ENCODE measurements around the gene ECI1.
A peak's percentile ranks its signal among the peaks of the same experiment; 100 is the strongest.
"Not testable (repeated sequence)": the region's sequence is repeated elsewhere in the genome, so short reads cannot be mapped to it uniquely, and the experiment has no call there.

The ECI1 gene

GRCh38 chr16:2207872-2208271 is 43.5 kb downstream of the ECI1 start:
- H3K4me3 ChIP-seq (ENCODE audit: low read length): no peak overlapping the region
- no peak for DNase-seq (ENCODE audit: low read depth)
- TF ChIP-seq CTCF (conservative IDR thresholded peaks at IDR 0.05; ENCODE audit: low read depth, low read length): no peak

- DNase-seq (ENCODE audit: low read depth): no peak
- no peak for TF ChIP-seq CTCF (conservative IDR thresholded peaks at IDR 0.05; ENCODE audit: low read depth, low read length)
- H3K4me3 ChIP-seq (ENCODE audit: low read length): no peak overlapping the region
Observed at GRCh38 chr16:2206780-2207433, 44.5 kb downstream of the ECI1 start.

GRCh38 chr16:2206420-2206779 is 45.0 kb downstream of the ECI1 start:
- no peak for TF ChIP-seq CTCF (conservative IDR thresholded peaks at IDR 0.05; ENCODE audit: low read depth, low read length)
- DNase-seq (ENCODE audit: low read depth): no peak
- H3K4me3 ChIP-seq (ENCODE audit: low read length): peak overlapping the region; percentile 89

- no peak for DNase-seq (ENCODE audit: low read depth)
- no peak for TF ChIP-seq CTCF (conservative IDR thresholded peaks at IDR 0.05; ENCODE audit: low read depth, low read length)
- H3K4me3 ChIP-seq (ENCODE audit: low read length): peak overlapping the region; percentile 89
Observed at GRCh38 chr16:2205967-2206313, 45.4 kb downstream of the ECI1 start.

GRCh38 chr16:2205104-2205966 is 46.1 kb downstream of the ECI1 start, which contains the start of gene MLST8:
Gene MLST8 (plus strand): TSS chr16:2205454. CDS start chr16:2206086, 632 bp downstream.
- DNase-seq (ENCODE audit: low read depth): peak; percentile 37
- H3K4me3 ChIP-seq (ENCODE audit: low read length): peak within 1 kb of the TSS; percentile 89
- TF ChIP-seq CTCF (conservative IDR thresholded peaks at IDR 0.05; ENCODE audit: low read depth, low read length): no peak

DNA sequence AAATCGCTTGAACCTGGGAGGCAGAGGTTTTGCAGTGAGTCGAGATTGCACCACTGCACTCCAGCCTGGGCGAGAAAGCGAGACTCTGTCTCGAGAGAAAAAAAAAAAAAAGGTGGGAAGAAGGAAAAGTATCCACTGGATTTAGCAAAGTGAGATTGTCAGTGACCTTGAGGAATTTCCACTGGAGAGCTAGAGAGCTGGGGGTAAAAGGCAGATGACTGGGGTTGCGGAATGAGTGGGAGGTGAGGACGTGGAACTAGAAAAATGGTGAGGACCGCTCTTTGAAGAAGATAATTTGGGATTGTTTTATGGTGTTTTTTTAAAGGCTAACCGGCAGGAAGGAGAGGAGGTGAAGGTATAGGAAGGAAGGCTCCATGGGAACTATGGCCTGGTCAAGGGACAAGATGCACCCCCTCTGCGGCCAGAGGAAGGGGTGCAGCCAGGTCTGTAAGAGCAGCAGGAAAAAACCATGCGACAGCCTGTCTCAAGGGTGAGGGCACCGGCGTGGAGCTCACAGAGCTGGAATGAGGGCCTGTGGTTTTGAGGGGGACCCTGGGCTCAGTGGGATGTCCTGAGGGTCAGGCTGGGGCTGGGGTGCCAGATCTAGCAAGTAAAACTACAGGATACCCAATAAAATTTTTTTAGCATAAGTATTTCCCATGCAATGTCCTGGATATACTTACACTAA is 46.8 kb downstream of the ECI1 start:
- no peak for DNase-seq (ENCODE audit: low read depth)
- peak overlapping the region; percentile 89 for H3K4me3 ChIP-seq (ENCODE audit: low read length)
- no peak for TF ChIP-seq CTCF (conservative IDR thresholded peaks at IDR 0.05; ENCODE audit: low read depth, low read length)

DNA sequence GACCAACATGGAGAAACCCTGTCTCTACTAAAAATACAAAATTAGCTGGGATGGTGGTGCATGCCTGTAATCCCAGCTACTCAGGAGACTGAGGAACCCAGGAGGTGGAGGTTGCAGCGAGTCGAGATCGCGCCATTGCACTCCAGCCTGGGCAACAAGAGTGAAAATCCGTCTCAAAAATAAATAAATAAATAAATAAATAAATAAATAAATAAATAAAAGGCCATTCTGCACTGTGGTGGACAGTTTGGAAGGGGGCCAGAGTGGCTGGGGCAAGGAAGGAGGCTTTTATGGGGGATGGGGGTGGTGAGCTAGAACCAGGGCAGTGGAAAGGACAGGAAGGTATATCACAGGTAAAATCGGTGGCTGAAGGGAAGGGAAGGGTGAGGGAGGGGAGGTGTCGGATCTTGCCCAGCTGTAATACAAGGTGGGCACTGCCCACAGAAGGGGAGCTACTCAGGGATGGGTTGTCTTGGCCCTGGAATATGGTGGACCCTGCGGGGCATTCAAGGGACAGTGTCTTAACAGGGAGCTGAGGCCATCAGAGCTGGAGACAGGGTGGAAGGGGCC is 48.2 kb downstream of the ECI1 start:
- not testable (repeated sequence) for DNase-seq (ENCODE audit: low read depth)

More for the DNA sequence above, 48.2 kb downstream of the ECI1 start:
- not testable (repeated sequence) for H3K4me3 ChIP-seq (ENCODE audit: low read length)

Measured in retinal pigment epithelial cell (primary cell).